Uterus (tissue), 2 donors: ENCODE results near the gene FAM83B.

Experiments
- POLR2A ChIP-seq, 2 donors: fragments of 450-650 bp; IDR thresholded peaks; one replicate each; pipeline ENCODE4 v1.6.1; 2016; ENCODE audit warnings: antibody characterized with exemption in 2 of 2, mild to moderate bottlenecking in 1 of 2, moderate library complexity in 1 of 2
- TF ChIP-seq, protein P1 (sequence below), 4 experiments: fragments of 200-600 bp in 2 of 4; fragments of 450-650 bp in 2 of 4; sonication (generic) in 2 of 4; IDR thresholded peaks; one replicate each; pipeline ENCODE4 v1.5.1; 2016 to 2019; ENCODE audit warnings: antibody characterized with exemption in 4 of 4, mild to moderate bottlenecking in 2 of 4, moderate library complexity in 1 of 4

DNA sequence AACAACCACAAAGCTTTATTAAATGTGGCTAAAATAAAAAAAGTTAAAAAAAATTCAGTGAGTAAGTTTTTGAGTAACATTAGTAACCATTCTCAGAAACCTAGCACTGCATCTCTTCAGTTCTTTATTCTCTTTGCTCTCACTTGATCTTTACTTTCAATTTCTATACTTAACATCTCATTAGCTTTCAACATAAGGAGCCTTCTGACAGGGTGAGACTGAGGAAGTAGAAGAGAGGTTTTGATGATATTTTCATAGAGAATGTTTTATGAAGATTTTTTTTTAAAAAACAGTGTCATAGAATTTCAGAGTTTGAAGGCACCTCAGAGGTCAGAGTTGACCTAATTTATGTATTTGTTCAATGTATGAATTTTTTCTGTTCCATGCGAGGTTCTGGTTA lies 60.8 kb downstream of the FAM83B start:
- TF ChIP-seq, protein P1, sequence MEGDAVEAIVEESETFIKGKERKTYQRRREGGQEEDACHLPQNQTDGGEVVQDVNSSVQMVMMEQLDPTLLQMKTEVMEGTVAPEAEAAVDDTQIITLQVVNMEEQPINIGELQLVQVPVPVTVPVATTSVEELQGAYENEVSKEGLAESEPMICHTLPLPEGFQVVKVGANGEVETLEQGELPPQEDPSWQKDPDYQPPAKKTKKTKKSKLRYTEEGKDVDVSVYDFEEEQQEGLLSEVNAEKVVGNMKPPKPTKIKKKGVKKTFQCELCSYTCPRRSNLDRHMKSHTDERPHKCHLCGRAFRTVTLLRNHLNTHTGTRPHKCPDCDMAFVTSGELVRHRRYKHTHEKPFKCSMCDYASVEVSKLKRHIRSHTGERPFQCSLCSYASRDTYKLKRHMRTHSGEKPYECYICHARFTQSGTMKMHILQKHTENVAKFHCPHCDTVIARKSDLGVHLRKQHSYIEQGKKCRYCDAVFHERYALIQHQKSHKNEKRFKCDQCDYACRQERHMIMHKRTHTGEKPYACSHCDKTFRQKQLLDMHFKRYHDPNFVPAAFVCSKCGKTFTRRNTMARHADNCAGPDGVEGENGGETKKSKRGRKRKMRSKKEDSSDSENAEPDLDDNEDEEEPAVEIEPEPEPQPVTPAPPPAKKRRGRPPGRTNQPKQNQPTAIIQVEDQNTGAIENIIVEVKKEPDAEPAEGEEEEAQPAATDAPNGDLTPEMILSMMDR (IDR thresholded peaks at IDR 0.05): no peak
- no peak for TF ChIP-seq POLR2A (IDR thresholded peaks at IDR 0.05)
